Left ventricle myocardium superior (tissue), 1 donor: ENCODE results near the gene DEFB124. TPM values are rescaled to one million over a fixed set of nuclear protein-coding genes. Genes with fewer than 3 reads are reported as not detected.
A peak's percentile ranks its signal among the peaks of the same experiment; 100 is the strongest.
"Not testable (repeated sequence)": the region's sequence is repeated elsewhere in the genome, so short reads cannot be mapped to it uniquely, and the experiment has no call there.

Experiments
- ATAC-seq: fragments of 200-7000 bp; cut with Tn5 transposase; one replicate; pipeline ENCODE4 v1.9.1; 2020; ENCODE audit warnings: mild to moderate bottlenecking, moderate library complexity
- DNase-seq: peaks from one replicate; pipeline ENCODE4 v3.0.0-alpha.2; 2020
- intact Hi-C: fragments of 100-400 bp; cut with micrococcal nuclease; formaldehyde crosslinking; loops from one replicate; pipeline ENCODE4 v1.11.0; 2022
- long read RNA-seq: library from polyadenylated mRNA; unstranded; transcript quantifications from one replicate; pipeline ENCODE4 v2.0.0, GENCODE V29; 2021
- total RNA-seq: library from RNA; stranded (reverse); fragmentation: NEBNext Ultra II Directional; extraction: Animal tissue kit (Norgen Biotek cat#: 25700); gene quantifications from one replicate; pipeline ENCODE4 v1.2.1, GENCODE V29; 2021
- donor health status: DM: no; HTN: yes; CAD: no; lungs with severe emphysema.

DEFB124 gene
- not detected for total RNA-seq
- long read RNA-seq, result 0 reads

DNA sequence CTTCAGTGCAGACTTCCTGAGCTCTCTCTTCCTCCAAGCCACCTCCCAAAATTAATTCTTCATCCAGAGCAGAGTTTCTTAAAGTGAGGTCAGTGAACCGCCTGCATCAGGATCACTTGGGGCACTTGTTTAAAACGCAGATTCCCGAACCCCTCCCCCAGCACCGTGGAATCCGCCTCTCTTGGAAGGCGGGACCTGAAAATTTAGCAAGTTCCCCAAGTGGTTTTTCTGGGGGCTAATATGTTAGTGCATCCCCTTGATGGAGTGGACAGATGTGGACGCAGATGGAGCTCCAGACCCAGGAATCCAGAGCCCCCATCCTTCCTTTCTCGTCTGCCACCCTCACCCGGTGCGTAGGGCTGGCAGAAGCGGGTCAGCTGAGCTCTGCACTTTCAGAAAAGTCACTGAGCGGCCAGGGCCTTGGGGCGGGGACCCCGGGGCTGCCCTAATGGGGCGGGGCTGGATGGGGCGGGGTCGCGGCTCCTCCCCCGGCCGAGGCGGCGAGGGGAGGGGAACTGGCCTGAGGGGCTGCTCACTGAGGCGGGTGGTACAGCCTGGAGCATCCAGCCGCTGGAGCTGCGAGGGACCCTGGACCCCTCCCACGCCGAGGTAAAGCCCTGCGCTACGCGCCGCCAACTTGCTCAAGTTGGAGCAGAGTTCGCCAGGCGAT, at the start of gene DEFB124, which contains the start of gene REM1:
Gene DEFB124, minus strand, starts transcription at position 370 of the 670 bp plus-strand sequence. CDS start 2,114 bp downstream, outside the sequence.
Gene REM1, plus strand, starts transcription at position 531 of the 670 bp plus-strand sequence. CDS start 1,158 bp downstream, outside the sequence.
- peak; percentile 95 for ATAC-seq
- DNase-seq, result peak; percentile 79
- intact Hi-C loops, result no loop called here

DNA sequence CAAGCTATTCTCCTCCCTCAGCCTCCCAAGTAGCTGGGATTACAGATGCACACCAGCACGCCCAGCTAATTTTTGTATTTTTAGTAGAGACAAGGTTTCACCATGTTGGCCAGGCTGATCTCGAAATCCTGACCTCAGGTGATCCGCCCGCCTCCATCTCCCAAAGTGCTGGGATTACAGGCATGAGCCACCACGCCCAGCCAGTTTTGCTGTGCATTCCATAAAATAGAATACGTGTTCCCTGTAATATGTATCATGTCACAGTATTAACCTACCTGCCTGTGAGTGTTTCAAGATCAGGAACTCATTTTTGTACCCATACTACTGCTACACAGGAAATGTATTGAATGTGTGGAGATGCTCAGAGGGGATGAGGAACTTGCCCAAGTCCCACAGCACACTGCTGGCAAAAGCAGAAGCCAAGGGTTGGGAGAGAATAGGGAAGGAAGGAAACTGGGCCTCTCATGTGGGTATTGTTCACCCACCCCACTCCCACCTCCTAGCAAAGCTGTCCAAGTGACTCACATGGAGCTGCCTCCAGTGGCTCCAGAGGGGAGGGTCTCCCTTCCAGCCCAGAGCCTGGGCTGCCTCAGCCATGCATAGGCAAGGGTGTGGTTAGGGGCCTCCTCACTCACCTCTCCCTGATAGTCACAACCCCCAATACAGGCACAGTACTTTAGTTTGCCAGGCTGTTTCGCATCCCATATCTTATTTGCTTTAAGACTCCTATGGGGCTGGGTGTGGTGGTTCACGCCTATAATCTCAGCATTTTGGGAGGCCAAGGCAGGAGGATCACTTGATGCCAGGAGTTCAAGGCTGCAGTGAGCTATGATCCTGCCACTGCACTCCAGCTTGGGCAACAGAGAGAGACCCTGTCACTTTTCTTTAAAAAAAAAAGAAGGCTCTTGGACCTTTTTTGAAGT, 48.7 kb upstream of the DEFB124 start:
- ATAC-seq (peak; percentile 66), DNase-seq (no peak)
- intact Hi-C loops, result no loop called here

- ATAC-seq, result peak; percentile 26
- intact Hi-C loops, result no loop called here
- no peak for DNase-seq
These were observed 47.8 kb upstream of the DEFB124 start for GRCh38 chr20:31522731-31523130.

- intact Hi-C loops, DNase-seq: not testable (repeated sequence)
- ATAC-seq, result peak; percentile 8
These were observed 46.3 kb upstream of the DEFB124 start for GRCh38 chr20:31521267-31521666.

- no peak for ATAC-seq
- intact Hi-C loops, result no loop called here
- no peak for DNase-seq
These were observed 42.4 kb upstream of the DEFB124 start for GRCh38 chr20:31517373-31517772.

DNA sequence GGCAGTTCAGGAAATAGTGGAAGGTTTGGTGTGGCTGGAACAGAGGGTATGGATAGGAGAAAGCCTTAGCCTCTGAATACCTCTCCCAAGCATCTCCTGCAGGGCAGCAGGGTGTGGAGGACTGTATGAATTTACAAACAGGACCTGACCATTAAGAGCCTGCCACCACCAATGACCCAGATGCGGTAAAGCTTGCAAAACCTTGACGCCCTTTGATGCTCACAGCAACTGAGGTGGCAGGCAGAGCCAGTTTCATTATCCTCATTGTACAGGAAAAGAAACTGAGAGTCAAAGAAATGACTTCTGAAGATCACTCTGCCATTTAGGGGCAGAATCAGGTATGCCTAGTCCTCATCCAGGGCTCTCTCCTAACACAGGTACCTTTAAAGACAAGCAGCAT, 41.7 kb upstream of the DEFB124 start:
- intact Hi-C loops, result no loop called here
- no peak for DNase-seq
- no peak for ATAC-seq

DNA sequence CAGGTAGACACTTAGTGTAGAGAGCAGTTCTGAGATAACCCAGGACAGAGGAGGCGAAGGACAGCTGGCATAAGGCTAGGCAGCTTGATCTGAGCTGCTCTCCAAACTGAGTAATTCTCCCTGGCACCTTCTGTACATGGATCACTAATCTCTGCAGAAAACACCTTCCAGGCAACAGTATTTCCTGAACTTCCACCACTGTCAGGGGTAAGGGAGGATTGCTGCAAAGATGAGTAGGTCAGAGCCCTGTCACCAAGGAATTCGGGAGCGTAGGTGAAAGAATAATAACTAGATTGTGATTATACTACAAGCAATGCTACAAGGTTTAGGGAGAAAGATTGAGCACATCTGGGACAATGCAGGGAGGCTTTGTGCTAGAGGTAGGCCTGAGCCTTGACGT, 41.2 kb upstream of the DEFB124 start:
- ATAC-seq, result no peak
- intact Hi-C loops, result no loop called here
- no peak for DNase-seq

GRCh38 chr20:31515775-31516107, 40.8 kb upstream of the DEFB124 start:
- DNase-seq, result no peak
- intact Hi-C loops, result no loop called here
- no peak for ATAC-seq

GRCh38 chr20:31515072-31515774, 40.3 kb upstream of the DEFB124 start:
- DNase-seq (no peak), ATAC-seq (no peak)
- intact Hi-C loops, result no loop called here

GRCh38 chr20:31514154-31515071, 39.5 kb upstream of the DEFB124 start, which contains the start of gene HM13:
HM13 (plus strand) TSS chr20:31514442; CDS start chr20:31514552, 110 bp downstream.
- intact Hi-C loops, result no loop called here

GRCh38 chr20:31508517-31509244, 33.8 kb upstream of the DEFB124 start:
- ATAC-seq (no peak), DNase-seq (no peak)
- intact Hi-C loops, result no loop called here

More at GRCh38 chr20:31514154-31515071, 39.5 kb upstream of the DEFB124 start, which contains the start of gene HM13:
- ATAC-seq, result peak; percentile 98
- DNase-seq, result peak; percentile 95

DNA sequence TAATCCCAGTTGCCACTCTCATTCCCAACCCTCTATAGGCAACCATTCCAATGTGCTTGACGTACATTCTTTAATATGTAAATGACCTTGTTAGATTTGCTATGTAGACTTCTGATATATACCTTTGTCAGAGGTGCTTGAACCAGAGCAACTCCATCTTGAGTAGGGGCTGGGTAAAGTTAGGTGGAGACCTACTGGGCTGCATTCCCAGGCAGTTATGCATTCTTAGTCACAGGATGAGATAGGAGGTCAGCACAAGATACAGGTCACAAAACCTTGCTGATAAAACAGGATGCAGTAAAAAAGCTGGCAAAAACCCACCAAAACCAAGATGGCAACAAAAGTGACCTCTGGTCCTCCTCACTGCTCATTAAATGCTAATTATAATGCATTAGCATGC, 31.0 kb upstream of the DEFB124 start:
- DNase-seq, result no peak
- intact Hi-C loops, result no loop called here
- no peak for ATAC-seq

DNA sequence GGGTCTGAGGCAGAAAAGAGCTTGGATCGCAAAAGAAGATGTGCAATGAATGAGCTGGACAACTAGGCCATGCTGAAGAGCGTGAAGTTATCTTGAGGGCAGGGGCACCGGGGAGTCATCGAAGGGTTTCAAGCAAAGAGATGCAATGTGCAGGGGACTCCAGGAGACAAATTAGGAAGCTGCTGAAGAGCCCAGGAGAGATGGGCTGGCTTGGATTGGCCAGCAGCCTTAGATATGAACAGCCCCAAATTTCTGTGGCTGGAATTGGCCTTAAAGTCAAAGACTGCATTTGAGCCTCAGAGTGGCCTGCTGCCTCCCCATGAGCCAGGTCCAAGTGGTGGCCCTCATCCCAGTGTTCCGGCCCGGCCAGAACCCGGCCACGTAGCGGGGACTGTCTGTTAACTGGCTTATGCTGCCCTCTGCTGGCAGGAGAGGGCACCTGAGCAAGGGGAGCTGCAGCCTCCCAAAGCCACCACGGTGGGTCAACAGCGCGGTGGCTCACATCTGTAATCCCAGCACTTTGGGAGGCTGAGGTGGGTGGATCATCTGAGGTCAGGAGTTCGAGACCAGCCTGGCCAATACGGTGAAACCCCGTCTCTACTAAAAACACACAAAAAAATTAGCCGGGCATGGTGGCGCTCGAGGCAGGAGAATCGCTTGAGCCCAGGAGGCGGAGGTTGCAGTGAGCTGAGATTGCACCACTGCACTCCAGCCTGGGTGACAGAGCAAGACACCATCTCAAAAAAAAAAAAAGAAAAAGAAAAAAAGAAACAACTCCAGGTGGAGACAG, 28.2 kb upstream of the DEFB124 start:
- ATAC-seq (peak; percentile 98), DNase-seq (peak; percentile 92)
- intact Hi-C loops, result loop anchor here (5.0 kb wide), 1 partner anchor 41 kb away; no protein-coding TSS in a partner anchor

DNA sequence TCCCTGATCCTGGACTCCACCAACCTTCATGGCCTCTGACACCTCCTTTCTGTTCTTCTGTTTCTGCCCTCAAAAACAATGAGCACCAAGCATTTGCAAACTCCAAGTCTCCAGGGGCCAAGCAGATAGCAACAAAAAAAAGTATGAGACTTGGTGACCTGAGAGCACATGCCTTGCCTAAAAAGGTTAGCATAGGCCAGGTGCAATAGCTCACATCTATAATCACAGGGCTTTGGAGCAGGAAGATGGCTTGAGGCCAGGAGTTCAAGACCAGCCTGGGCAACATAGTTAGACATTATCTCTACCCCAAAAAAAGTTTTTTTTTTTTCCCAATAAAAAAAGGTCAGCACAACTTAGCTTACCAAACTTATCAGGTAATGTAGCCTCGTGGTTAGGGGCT, 25.6 kb upstream of the DEFB124 start:
- ATAC-seq, result no peak
- intact Hi-C loops, result loop anchor here (5.0 kb wide), 1 partner anchor 38 kb away; no protein-coding TSS in a partner anchor
- DNase-seq, result no peak

DNA sequence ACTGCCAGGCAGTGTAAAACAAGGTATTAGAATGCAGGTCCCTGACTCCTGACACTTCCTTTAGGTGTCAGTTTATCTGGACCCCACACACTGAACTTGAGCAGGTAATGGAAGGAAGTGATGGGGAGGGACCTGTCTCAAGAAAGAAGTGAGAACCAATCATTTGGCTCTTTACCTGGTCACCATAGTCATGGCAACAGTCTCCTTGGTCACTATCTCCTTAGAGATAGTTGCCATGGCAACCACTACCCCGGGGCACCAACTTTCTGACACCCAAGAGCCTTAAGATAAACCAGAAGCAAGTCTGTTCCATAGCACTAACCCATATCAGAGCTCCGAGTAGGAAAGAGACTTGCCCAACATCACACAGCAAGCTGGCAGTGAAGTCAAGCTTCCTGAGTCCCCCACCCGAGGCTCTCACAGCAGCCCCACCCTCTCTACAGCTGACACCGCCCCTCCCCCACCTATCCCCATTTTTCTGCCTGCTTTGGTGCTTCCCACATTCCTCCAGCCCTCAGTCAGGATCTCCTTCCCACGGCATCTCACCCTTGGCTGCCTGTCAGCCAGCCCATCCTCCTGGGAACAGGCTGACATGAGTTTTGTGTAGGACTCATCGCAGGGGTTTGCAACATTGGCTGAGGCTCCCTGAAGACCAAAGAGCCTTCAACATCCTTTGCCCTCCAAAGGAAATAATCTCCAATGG, 23.1 kb upstream of the DEFB124 start:
- intact Hi-C loops, result no loop called here
- ATAC-seq (peak; percentile 44), DNase-seq (peak; percentile 60)

DNA sequence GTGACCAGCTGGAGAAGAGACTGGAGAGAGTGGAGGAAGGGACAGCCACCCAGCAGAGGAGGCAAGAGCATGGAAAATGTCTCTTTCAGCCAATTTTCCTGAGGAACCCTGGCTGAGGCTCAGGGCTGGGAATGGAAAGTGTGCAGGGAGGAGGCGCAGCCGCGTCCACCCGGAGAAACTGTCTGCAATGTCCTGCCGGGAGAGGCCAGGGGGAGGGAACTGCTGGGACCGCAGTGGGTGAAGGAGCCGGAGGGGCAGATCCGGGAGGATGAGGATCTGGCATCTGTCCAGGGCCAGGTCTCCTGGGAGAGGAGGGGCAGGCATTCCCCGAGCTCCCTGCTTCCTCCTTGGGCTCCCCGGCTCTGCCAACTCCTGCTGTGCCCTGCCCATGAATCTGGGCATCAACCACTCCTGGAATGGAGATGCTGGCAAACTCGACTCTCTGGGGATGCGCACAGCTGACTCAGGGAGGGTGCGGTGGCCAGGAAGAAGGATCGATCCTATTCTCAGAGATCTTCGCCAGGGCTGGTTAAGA, 21.9 kb upstream of the DEFB124 start:
- intact Hi-C loops, result no loop called here
- ATAC-seq (peak; percentile 94), DNase-seq (peak; percentile 85)
